Ascending aorta (tissue), 2 donors: ENCODE measurements around the gene SLX4. TPM values are rescaled to one million over a fixed set of nuclear protein-coding genes. Genes with fewer than 3 reads are reported as not detected.

Experiments used
- DNase-seq, 2 donors: peaks; one replicate each; pipeline ENCODE4 v3.0.0-alpha.2; 2019; ENCODE audit warnings: low spot score in 2 of 2
- H3K27ac ChIP-seq, 2 donors: fragments of 200-600 bp; sonication (generic); one replicate each; pipeline ENCODE4 v1.5.1; 2016 to 2017; ENCODE audit warnings: mild to moderate bottlenecking in 1 of 2
- H3K27me3 ChIP-seq: fragments of 200-600 bp; sonication (generic); one replicate; pipeline ENCODE4 v1.5.1; 2017
- H3K36me3 ChIP-seq, 2 donors: fragments of 200-600 bp; sonication (generic); one replicate each; pipeline ENCODE4 v1.5.1; 2016
- H3K4me1 ChIP-seq, 2 donors: fragments of 200-600 bp; sonication (generic); one replicate each; pipeline ENCODE4 v1.5.1; 2016 to 2017; ENCODE audit warnings: mild to moderate bottlenecking in 1 of 2
- H3K4me3 ChIP-seq, 2 donors: fragments of 200-600 bp; sonication (generic); one replicate each; pipeline ENCODE4 v1.5.1; 2016 to 2017; ENCODE audit warnings: mild to moderate bottlenecking in 1 of 2
- H3K9me3 ChIP-seq, 2 donors: fragments of 200-600 bp; sonication (generic); one replicate each; pipeline ENCODE4 v1.5.1; 2016
- CTCF ChIP-seq, 3 experiments: fragments of 200-600 bp in 2 of 3; fragments of 450-650 bp in 1 of 3; sonication (generic) in 2 of 3; IDR thresholded peaks; one replicate each; pipeline ENCODE4 v1.5.1; 2016 to 2019; ENCODE audit warnings: antibody characterized with exemption in 3 of 3, mild to moderate bottlenecking in 1 of 3, moderate library complexity in 1 of 3
- intact Hi-C: fragments of 100-400 bp; cut with DNase I; formaldehyde crosslinking; loops from one replicate; pipeline ENCODE4 v1.15.1; 2023
- total RNA-seq: library from RNA; depleted of rRNA; stranded (reverse); fragments of >200 nt; gene quantifications from one replicate; pipeline ENCODE4 v1.1.0, GENCODE V29; 2016

The SLX4 gene
- total RNA-seq, 1 donor from 2014 or later: 3.4 TPM

DNA sequence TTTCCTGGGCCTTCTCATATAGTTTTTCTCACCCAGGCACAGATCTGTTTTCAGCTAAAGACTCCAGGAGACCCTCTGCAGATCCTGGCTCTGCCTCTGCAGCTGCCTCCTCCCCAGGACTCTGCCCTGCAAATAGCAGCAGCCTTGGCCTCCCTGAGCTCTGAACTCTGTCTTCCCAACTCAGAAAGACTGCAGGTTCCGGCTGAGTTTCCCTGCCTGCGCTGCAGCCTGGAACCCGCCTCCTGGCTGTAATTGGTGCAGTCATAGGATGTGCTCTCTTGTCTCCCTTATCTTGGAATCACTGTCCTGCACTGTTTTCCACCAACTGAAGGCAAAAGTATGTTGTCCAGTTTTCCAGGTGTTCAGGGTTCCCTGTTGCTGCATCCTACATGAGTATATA lies 28.8 kb upstream of the SLX4 start:
- Histone ChIP-seq H3K4me1 (no peaks in the 10 kb centered on the region), H3K36me3 (peaks cover 11 to 29% of the 10 kb centered on the region in 2 donors), H3K9me3 (no peaks in the 10 kb centered on the region), H3K4me3 (no peak overlapping the region), H3K27me3 (no peaks in the 10 kb centered on the region), H3K27ac (no peak overlapping the region)
- peak in 1 of 2 donors; percentile 21 for DNase-seq
- intact Hi-C loops: no loop called here
- TF ChIP-seq CTCF (IDR thresholded peaks at IDR 0.05): no peak

- no peaks in the 10 kb centered on the region for H3K27me3 ChIP-seq
- peak in 1 of 2 donors; percentile 33 for DNase-seq
- intact Hi-C loops: no loop called here
- peaks cover 11 to 24% of the 10 kb centered on the region in 2 donors for H3K36me3 ChIP-seq
- no peaks in the 10 kb centered on the region for H3K4me1 ChIP-seq
- H3K4me3 ChIP-seq: no peak overlapping the region
- no peaks in the 10 kb centered on the region for H3K9me3 ChIP-seq
- no peak for TF ChIP-seq CTCF (IDR thresholded peaks at IDR 0.05)
- no peak overlapping the region for H3K27ac ChIP-seq
Observed at GRCh38 chr16:3638916-3639644, 27.7 kb upstream of the SLX4 start.

DNA sequence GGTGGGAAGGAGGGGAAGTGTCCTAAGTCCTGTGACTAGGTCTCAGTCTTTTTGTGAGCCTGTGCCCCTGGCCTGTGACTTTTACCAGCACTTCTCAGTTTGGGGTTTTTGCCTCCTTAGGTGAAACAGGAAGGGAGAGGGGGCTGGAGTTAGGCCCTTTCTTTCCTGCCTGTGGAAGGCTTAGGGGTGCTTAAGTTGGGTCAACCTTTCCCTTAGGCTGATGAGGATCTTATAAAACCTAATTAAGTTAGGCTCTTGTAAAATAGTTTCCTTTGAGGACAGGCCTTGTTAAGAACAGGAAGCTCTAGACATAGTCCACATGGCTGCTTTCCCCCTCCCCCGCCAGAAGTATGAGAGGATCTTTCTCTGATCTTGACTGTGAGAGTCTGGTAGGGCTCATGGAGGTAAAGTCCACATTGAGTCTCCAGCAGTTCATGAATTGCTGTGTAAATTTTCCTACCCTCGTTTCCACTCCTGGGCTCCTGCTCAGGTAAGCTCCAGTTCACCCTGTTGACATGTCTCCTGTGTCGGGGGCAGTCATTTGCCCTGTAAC lies 26.0 kb upstream of the SLX4 start:
- H3K4me3 ChIP-seq: no peak overlapping the region
- H3K4me1 ChIP-seq: no peaks in the 10 kb centered on the region
- DNase-seq: peak in 1 of 2 donors; percentile 35
- H3K9me3 ChIP-seq: no peaks in the 10 kb centered on the region
- intact Hi-C loops: no loop called here
- H3K27me3 ChIP-seq: no peaks in the 10 kb centered on the region
- peaks cover 4 to 24% of the 10 kb centered on the region in 2 donors for H3K36me3 ChIP-seq
- no peak for TF ChIP-seq CTCF (IDR thresholded peaks at IDR 0.05)
- H3K27ac ChIP-seq: no peak overlapping the region

DNA sequence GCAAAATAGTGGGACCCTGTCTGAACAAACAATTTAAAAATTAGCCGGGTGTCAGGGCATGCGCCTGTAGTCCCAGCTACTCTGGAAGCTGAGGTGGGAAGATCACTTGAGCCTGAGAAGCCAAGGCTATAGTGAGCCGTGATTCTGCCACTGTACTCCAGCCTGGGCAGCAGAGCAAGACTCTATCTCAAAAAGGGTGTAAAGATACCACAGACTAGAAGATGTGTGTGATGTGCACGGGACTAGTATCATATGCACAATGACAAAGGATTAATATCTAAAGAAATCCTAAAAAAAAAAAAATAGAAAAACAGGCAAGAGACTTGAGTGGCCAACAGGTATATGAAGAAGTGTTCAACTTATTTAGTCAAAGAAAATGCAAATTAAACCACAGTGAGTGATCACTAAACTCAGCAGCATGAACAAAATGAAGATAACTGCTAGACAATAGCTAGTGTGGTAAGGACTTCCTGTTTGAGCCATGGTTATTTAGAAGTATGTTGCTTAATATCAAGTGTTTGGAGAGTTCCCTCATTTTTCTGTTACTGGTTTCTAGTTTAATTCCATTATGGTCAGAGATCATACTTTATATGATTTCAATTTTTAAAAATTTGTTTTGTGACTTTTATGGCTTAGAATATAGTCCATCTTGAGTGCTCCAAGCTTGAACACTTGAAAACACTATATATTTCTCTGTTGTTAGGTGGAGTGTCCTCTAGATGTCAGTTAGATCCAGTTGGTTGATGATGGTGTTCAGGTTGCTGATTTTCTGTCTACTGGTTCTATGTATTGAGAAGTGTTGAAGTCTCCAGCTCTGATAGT lies 14.7 kb upstream of the SLX4 start:
- no peak for DNase-seq
- no peaks in the 10 kb centered on the region for H3K27me3 ChIP-seq
- no peaks in the 10 kb centered on the region for H3K36me3 ChIP-seq
- no peak overlapping the region for H3K4me3 ChIP-seq
- H3K27ac ChIP-seq: no peak overlapping the region
- no peak for TF ChIP-seq CTCF (IDR thresholded peaks at IDR 0.05)
- H3K9me3 ChIP-seq: no peaks in the 10 kb centered on the region
- no peaks in the 10 kb centered on the region for H3K4me1 ChIP-seq
- intact Hi-C loops: no loop called here

DNA sequence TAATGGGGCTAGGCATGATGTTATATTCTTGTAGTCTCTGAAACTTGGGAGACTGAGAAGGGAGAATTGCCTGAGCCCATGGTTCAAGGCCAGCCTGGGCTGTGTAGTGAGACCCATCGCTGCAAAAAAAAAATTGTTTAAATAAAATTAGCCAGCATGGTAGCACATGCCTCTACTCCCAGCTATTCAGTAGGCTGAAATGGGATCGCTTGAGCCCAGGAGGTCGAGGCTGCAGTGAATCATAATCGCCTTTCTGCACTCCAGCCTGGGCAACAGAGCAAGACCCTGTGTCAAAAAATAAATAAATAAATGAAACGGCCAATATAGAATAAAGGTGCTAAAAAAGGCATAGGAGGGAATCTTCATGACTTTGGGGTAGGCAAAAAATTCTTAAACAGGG lies 13.9 kb upstream of the SLX4 start:
- H3K4me3 ChIP-seq: no peak overlapping the region
- intact Hi-C loops: no loop called here
- DNase-seq: peak in 1 of 2 donors; percentile 31
- no peaks in the 10 kb centered on the region for H3K27me3 ChIP-seq
- H3K36me3 ChIP-seq: no peaks in the 10 kb centered on the region
- no peaks in the 10 kb centered on the region for H3K4me1 ChIP-seq
- no peaks in the 10 kb centered on the region for H3K9me3 ChIP-seq
- no peak overlapping the region for H3K27ac ChIP-seq
- TF ChIP-seq CTCF (IDR thresholded peaks at IDR 0.05): no peak
